ENCODE data around the gene GPATCH2L.

The GPATCH2L gene

GRCh38 chr14:76151398-76152332, at the start of gene GPATCH2L:
GPATCH2L (plus strand) TSS chr14:76151922; CDS start chr14:76154364, 2,442 bp downstream.
- peak; percentile 97 for DNase-seq

GRCh38 chr14:76104802-76105355, 46.8 kb upstream of the GPATCH2L start:
- no peak for DNase-seq

GRCh38 chr14:76106188-76106587, 45.5 kb upstream of the GPATCH2L start:
- DNase-seq, result no peak

GRCh38 chr14:76109087-76109880, 42.4 kb upstream of the GPATCH2L start:
- no peak for DNase-seq

DNA sequence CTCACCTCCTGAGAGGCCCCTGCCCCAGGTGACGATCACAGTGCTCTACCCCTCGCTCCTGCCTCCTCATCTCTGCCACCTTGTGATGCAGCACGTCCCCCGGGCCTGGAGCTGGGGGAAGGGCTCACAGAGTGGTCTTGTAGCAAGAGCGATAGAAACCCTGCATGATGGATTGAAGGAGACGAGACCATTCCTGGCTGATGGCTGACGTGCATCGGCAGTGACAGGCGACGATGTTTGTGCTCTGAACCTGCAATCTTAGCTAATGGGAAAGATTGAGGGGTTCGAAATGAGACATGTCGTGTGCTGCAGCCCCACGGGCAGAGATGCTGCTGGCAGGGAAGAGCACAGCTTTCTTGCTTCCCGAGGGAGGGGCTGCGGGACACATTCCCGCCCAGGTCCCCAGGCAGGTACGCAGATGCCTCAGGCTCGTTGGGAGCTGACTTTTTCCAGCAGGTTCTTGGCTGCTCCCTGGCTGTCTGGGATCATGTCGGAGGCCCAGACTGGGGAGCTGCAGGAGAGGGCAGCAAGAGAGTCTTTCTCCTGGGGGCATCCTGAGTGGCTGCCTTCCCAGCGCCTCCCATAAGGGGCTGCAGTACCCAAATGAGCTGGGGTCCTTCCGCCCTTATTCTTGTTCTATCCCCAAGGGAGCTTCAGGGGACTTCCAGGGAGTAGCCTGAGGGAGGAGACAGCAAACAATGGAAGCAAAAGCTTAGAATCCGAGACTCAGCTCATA, 38.7 kb upstream of the GPATCH2L start:
- DNase-seq, result no peak

DNA sequence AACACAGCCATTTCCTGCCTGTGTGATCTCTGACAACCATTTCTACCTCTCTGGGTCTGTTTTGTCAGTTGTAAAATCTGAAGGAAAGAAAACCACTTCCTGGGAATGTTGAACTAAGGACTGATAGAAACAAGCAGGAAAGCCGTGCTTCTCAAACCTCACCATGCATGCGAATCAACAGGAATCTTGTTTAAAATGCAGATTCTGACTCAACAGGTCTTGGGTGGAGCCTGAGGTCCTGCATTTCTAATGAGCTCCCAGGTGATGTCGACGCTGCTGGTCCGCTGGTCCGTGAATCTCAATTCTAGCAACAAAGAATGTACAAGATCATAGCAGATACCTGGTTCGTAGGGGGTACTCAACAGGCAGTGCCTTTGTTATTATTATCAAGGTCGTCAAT, 38.0 kb upstream of the GPATCH2L start:
- DNase-seq, result no peak

DNA sequence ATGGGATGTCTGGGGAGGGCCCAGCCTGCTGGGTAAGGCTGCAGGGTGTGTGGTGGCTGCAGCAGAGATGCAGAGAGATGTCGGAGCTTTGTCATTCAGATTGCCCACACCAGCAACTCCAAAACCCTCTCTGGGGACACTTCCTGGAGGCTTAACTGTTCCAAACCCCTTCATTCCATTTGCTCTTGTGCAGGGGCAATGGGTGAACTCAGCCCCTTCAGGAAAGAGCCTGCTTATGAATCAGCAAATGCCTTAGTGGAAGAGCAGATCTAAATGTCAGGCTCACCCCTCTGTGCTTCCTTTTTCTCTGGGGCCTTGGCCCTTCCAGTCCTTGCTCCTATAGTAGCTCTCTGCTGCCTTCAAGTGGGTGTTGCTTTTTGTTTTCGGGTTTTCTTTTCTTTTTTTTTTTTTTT, 36.7 kb upstream of the GPATCH2L start:
- DNase-seq, result no peak

GRCh38 chr14:76117789-76118484, 33.8 kb upstream of the GPATCH2L start:
- DNase-seq, result peak; percentile 88

- DNase-seq, result no peak
These were observed 33.1 kb upstream of the GPATCH2L start for GRCh38 chr14:76118594-76118993.

- no peak for DNase-seq
These were observed 30.5 kb upstream of the GPATCH2L start for GRCh38 chr14:76121089-76121748.

DNA sequence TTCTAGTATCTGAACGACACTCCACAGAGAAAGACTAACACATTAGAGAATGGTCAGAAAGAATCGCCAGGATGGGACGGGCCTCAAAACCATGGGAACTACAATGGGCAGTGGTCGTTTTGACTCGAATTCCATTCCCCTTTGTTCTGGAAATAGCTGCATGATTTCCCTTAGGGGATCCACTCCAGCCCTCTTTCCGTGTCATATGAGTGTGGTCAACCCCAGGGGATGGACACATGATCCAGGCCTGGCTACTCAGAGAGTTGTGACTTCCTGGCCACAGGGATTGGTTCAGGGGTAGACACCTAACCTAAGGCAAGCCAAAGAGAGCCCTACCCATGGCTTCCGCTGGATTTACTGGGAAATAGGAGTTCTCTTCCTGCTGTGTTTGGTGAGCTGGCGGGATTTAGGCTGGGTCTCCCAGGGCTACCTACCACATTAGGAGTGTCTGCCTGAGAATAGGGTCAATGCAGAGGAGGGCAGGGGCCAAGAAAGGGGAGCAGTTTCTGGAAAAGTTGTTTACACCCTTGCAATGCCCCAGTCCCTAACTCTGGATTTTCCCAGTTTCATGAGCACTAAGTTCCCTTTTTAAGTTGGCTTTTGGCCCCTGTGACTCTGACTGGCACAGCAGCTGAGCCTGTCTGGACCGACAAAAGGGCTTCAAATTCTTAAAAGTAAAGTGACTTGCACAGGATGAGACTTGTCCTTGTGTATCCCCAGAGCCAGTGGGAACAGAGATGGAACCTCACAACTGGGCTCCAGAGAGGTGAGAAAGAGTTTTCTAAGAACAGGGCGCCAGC, 28.1 kb upstream of the GPATCH2L start:
- DNase-seq, result no peak

DNA sequence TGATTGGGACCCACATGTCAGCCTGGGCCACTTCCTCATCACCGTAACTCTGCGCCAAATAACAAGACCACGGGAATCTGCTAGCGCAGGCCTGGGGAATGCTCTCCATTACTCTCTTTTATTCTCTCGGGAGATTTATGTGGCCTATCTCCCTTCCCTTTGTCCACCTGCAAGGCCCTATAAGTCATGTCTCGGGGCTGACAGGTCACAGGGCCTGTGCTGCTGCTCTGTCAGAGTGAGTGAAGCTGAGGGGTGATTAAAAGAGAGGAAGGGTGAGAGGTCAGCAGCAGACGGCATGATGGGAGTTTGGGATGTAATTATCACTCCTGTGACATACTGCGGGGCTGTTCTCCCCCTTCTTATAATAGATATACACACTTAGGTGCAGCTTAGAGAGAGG, 26.2 kb upstream of the GPATCH2L start:
- no peak for DNase-seq

GRCh38 chr14:76126076-76126475, 25.6 kb upstream of the GPATCH2L start:
- DNase-seq, result no peak

DNA sequence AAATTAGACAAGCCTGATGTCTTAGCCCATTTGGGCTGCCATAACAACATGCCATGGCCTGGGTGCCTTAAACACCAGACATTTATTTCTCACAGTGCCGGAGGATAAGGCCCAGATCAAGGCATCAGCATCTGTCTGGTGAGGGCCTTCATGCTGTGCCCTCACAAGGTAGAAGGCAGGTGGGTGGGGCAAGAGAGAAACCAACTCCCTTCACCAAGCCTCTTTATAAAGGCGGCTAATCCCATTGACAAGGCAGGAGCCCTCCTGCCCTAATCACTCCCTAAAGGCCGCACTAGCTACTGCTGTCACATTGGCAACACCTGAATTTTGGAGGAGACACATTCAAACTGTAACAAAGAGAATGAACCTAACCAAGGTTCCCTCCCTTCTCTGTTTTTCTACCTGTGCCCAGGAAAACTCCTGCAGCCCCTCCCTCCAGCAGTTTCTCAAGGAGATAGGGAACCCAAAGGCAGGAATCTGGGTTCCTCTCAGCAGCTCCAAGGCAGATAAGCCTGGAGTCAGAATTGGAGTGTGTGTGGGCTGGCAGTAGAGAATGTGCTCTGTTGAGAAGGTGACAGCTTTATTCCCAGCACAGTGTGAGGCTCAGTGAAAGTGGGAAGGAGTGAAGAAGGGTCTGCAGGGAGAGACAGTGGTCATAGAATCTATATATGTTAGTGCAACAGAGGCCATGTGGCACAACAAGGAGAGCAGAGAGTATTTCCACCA, 21.7 kb upstream of the GPATCH2L start:
- DNase-seq, result no peak

DNA sequence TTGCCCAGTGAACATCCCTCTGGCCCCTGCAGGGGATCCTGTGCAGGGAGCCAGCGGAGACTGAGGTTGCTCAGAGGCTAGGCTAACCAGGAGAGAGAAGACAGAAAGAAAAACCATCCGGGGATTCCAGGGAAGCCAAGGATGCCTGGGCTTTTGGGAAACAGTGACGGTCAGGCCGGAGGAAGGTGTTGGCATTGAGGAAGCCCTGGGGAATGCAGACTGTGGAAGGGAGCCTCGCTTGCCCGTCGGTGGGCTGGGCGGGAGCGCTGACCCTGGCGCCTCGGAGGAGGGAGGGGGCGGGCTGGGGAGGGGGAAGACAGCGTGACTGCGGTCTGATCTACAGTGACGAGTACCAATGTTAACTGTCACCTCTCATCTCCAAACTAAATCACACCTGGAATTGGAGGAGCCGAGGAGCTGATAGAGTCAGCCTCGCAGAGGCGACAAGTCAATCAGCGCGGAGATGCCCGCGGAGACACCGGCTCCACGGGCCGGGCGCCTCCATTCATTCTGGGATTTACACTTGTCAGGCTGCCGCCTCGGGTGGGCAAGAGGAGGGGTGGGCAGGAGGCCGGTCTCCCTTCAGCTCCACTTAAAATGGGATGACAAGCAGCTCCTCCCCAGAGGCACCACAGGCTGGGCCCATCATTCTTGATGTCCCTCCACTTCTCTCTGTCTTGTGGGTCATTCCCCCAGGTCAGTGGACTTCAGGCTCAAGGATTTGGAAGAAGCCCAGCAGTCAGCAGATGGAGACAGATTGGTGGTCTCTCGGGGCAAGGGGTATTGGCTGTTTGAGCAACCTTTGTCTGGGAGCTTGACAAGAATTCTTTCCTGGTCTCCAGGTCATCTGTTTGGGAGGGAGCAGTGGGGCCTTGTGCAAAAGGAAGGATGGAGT, 20.4 kb upstream of the GPATCH2L start:
- no peak for DNase-seq

DNA sequence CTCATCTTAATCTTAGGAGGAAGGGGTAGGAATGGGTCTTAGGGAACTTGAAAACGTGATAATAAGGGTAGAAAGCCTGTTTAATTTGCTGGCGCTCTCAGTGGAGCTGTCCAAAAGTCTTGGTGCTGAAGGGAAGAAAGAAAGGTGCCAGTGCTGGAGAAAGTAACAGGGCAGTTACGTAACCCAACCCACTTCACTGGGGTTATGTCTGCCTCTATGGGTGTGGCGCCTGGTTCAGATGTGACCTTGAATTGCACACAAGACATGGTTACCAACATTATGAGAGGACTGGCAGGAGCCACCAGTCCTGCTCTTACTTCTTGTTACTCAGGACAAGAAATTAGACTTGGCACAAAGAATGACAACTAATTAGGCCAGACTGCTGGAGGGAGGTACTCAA, 18.6 kb upstream of the GPATCH2L start:
- no peak for DNase-seq

- DNase-seq, result no peak
These were observed 17.5 kb upstream of the GPATCH2L start for GRCh38 chr14:76134231-76134630.

- no peak for DNase-seq
These were observed 16.0 kb upstream of the GPATCH2L start for GRCh38 chr14:76135722-76136121.
